Left ventricle myocardium inferior (tissue), 1 donor: Measurements from ENCODE around the gene ATXN1. TPM values are rescaled to one million over a fixed set of nuclear protein-coding genes. Genes with fewer than 3 reads are reported as not detected.

Source experiments
- DNase-seq: peaks from one replicate; pipeline ENCODE4 v3.0.0-alpha.2; 2020
- H3K27ac ChIP-seq: fragments of 200-600 bp; replicated peaks from 2 replicates; pipeline ENCODE4 v1.8.0; 2021
- H3K27me3 ChIP-seq: fragments of 200-600 bp; 2 replicates; pipeline ENCODE4 v1.8.0; 2021; ENCODE audit warnings: low read depth
- H3K36me3 ChIP-seq: fragments of 200-600 bp; 2 replicates; pipeline ENCODE4 v1.8.0; 2021
- H3K4me1 ChIP-seq: fragments of 200-600 bp; 2 replicates; pipeline ENCODE4 v1.8.0; 2021
- H3K4me3 ChIP-seq: fragments of 200-600 bp; 2 replicates; pipeline ENCODE4 v1.8.0; 2021; ENCODE audit warnings: mild to moderate bottlenecking, moderate library complexity
- H3K9me3 ChIP-seq: fragments of 200-600 bp; replicated peaks from 2 replicates; pipeline ENCODE4 v1.8.0; 2021
- CTCF ChIP-seq: fragments of 200-600 bp; IDR thresholded peaks from 2 replicates; pipeline ENCODE4 v1.8.0; 2021; ENCODE audit warnings: antibody characterized with exemption, mild to moderate bottlenecking, borderline replicate concordance
- intact Hi-C: fragments of 100-400 bp; cut with micrococcal nuclease; formaldehyde crosslinking; loops from one replicate; pipeline ENCODE4 v1.11.0; 2022
- total RNA-seq: library from RNA; stranded (reverse); fragmentation: NEBNext Ultra II Directional; extraction: Animal tissue kit (Norgen Biotek cat#: 25700); gene quantifications from one replicate; pipeline ENCODE4 v1.2.1, GENCODE V29; 2021
- donor health status: DM: no; HTN: yes; CAD: no; lungs with severe emphysema.

ATXN1 gene
- total RNA-seq, 1 donor from 2014 or later: 41.5 TPM

GRCh38 chr6:16400248-16400760 lies 361.0 kb downstream of the ATXN1 start:
- no peaks in the 10 kb centered on the region for H3K9me3 ChIP-seq
- H3K27ac ChIP-seq: no peak overlapping the region
- no peaks in the 10 kb centered on the region for H3K27me3 ChIP-seq
- no peak overlapping the region for H3K4me3 ChIP-seq
- intact Hi-C loops: no loop called here
- H3K4me1 ChIP-seq: peaks cover 15% of the 10 kb centered on the region
- no peaks in the 10 kb centered on the region for H3K36me3 ChIP-seq
- no peak for DNase-seq
- no peak for TF ChIP-seq CTCF

- DNase-seq: no peak
- Histone ChIP-seq H3K36me3 (no peaks in the 10 kb centered on the region), H3K4me3 (no peak overlapping the region), H3K9me3 (no peaks in the 10 kb centered on the region), H3K4me1 (peaks cover 15% of the 10 kb centered on the region), H3K27ac (no peak overlapping the region), H3K27me3 (no peaks in the 10 kb centered on the region)
- TF ChIP-seq CTCF: no peak
- intact Hi-C loops: no loop called here
Observed at GRCh38 chr6:16399695-16400094, 361.6 kb downstream of the ATXN1 start.

- Histone ChIP-seq H3K27me3 (no peaks in the 10 kb centered on the region), H3K4me1 (peaks cover 15% of the 10 kb centered on the region), H3K36me3 (no peaks in the 10 kb centered on the region), H3K9me3 (no peaks in the 10 kb centered on the region), H3K27ac (no peak overlapping the region), H3K4me3 (no peak overlapping the region)
- no peak for DNase-seq
- no peak for TF ChIP-seq CTCF
- intact Hi-C loops: no loop called here
Observed at GRCh38 chr6:16399158-16399557, 362.1 kb downstream of the ATXN1 start.

GRCh38 chr6:16398587-16398986 lies 362.7 kb downstream of the ATXN1 start:
- Histone ChIP-seq H3K4me3 (no peak overlapping the region), H3K36me3 (no peaks in the 10 kb centered on the region), H3K27ac (no peak overlapping the region), H3K9me3 (no peaks in the 10 kb centered on the region), H3K27me3 (no peaks in the 10 kb centered on the region), H3K4me1 (peaks cover 15% of the 10 kb centered on the region)
- DNase-seq: no peak
- intact Hi-C loops: no loop called here
- no peak for TF ChIP-seq CTCF

- no peak for TF ChIP-seq CTCF
- H3K27ac ChIP-seq: no peak overlapping the region
- DNase-seq: no peak
- H3K36me3 ChIP-seq: no peaks in the 10 kb centered on the region
- H3K4me3 ChIP-seq: no peak overlapping the region
- H3K4me1 ChIP-seq: peaks cover 12% of the 10 kb centered on the region
- H3K9me3 ChIP-seq: no peaks in the 10 kb centered on the region
- intact Hi-C loops: no loop called here
- H3K27me3 ChIP-seq: no peaks in the 10 kb centered on the region
Observed at GRCh38 chr6:16397623-16398022, 363.6 kb downstream of the ATXN1 start.
